GM23338 (cell line): ENCODE results near the gene SLK.

ENCODE experiments used
- CTCF ChIP-seq, 2 experiments: fragments of 200-600 bp in 1 of 2; sonication (generic) in 1 of 2; conservative IDR thresholded peaks; 2 replicates each; pipeline versions ENCODE4 v1.5.1 to v1.6.1; 2016 to 2017; ENCODE audit warnings: antibody characterized with exemption in 2 of 2, low read depth in 2 of 2, mild to moderate bottlenecking in 2 of 2, moderate library complexity in 1 of 2
- EZH2phosphoT487 ChIP-seq: fragments of 200-600 bp; sonication (generic); IDR thresholded peaks from one replicate; pipeline ENCODE4 v1.8.1; 2018; ENCODE audit warnings: antibody characterized with exemption; ENCODE audit not compliant: unreplicated experiment
- POLR2AphosphoS5 ChIP-seq: IDR thresholded peaks from 2 replicates; pipeline ENCODE4 v1.6.1; 2016; ENCODE audit warnings: antibody characterized with exemption, low read depth

GRCh38 chr10:104002911-104003310 is 36.0 kb downstream of the SLK start:
- TF ChIP-seq POLR2AphosphoS5 (no peak), CTCF (conservative IDR thresholded peaks at IDR 0.05; ENCODE audit: low read depth in 2 of 2) (no peak), EZH2phosphoT487 (no peak)
